ENCODE results near the gene PCCA.

The PCCA gene

DNA sequence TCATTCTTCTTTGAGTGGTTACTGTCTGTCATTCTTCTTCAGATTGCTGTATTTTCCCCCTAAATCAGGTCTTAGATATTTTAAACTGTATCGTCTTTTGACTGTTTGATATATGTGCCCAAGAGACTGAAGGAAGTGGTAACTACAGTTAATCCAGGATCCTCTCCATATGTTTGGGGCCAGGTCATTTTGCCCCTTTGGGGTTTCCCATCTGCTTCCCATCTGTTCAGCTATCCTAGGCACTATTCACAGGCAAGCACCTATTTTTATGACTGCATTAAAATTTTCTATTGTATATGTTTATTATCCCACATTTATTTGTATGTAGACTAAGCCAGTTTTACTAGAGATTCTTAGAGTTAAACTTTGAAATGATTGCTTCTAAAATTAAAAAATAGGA, 244.2 kb downstream of the PCCA start:
- TF ChIP-seq, protein P1, sequence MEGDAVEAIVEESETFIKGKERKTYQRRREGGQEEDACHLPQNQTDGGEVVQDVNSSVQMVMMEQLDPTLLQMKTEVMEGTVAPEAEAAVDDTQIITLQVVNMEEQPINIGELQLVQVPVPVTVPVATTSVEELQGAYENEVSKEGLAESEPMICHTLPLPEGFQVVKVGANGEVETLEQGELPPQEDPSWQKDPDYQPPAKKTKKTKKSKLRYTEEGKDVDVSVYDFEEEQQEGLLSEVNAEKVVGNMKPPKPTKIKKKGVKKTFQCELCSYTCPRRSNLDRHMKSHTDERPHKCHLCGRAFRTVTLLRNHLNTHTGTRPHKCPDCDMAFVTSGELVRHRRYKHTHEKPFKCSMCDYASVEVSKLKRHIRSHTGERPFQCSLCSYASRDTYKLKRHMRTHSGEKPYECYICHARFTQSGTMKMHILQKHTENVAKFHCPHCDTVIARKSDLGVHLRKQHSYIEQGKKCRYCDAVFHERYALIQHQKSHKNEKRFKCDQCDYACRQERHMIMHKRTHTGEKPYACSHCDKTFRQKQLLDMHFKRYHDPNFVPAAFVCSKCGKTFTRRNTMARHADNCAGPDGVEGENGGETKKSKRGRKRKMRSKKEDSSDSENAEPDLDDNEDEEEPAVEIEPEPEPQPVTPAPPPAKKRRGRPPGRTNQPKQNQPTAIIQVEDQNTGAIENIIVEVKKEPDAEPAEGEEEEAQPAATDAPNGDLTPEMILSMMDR (conservative IDR thresholded peaks at IDR 0.05; ENCODE audit: low read depth, low read length), result no peak
- no peak overlapping the region for H3K4me3 ChIP-seq (ENCODE audit: low read depth, low read length)

DNA sequence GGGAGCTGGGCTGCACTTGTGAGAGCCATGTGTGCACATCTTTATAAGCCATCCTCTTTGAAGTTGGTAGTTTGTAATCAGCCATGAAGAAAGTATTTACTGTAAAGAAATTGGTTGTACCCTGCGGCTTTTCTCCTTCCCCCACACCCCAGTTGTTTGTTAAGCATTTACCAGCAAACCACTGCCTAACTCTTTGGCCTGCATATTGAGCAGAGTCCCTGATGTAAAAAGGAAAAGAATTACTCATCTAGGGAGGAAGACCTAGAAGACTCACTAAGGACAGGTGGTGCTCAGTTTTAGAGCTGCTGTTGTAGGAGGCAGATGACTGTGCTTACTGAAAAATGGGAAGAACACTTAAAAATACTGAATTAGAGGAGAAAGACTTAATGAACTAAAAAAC, 245.3 kb downstream of the PCCA start:
- TF ChIP-seq, protein P1 (conservative IDR thresholded peaks at IDR 0.05; ENCODE audit: low read depth, low read length), result no peak
- DNase-seq (ENCODE audit: low read depth), result no peak
- no peak overlapping the region for H3K4me3 ChIP-seq (ENCODE audit: low read depth, low read length)

More for the DNA sequence above, 244.2 kb downstream of the PCCA start:
- no peak for DNase-seq (ENCODE audit: low read depth)

DNA sequence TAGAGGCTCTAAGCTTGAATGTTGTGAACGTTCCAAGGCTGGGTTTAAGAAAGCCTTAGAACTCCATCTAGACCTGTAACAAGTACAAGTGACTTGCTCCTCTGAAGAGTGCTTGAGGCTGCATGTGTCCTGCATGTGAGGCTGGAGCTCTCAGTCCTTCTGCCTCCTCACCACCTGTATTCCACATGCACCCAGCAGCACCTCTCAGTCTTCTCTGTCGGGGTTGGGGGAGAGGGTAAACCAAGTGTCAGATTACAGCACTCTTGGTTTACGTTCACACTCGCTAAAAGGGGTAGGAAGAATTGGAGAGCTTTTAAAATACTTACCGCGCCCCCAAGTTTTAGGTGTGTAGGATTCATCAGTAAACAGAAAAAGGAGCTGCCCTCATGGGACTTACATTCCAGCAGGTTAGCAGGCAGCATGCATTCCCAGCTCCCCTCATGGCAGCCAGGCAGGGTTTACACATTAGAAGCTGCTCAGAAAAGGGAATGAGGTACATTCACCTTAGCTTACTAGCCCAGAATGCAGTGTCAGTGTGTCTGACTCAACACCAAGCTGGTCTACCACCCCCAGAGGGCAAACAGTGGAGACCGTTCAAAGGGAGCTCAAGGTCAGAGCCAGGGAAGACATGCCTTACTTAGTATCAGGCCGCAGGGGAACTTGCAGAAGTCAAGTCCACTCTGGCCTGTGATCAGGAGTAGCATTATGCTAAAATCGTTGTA, 248.1 kb downstream of the PCCA start:
- H3K4me3 ChIP-seq (ENCODE audit: low read depth, low read length), result no peak overlapping the region
- TF ChIP-seq, protein P1 (conservative IDR thresholded peaks at IDR 0.05; ENCODE audit: low read depth, low read length), result no peak
- no peak for DNase-seq (ENCODE audit: low read depth)

DNA sequence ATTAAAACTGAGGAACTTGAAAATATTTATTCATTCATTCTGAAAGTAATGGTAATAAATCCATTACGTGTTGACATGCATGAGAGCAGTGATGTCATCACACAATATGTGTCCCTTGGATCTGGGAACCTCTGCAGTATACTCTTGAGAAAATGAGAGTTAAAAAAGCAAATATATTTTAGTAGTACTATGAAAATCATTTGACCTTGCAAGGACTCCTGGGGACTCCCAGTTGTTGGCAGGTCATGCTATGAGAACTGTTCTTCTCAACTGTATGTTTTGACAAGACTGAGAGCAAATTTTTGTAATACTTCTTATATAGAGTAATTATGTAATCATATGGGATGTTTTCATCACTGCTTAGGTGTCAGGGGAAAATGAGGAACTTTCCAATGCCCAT, 249.4 kb downstream of the PCCA start:
- no peak overlapping the region for H3K4me3 ChIP-seq (ENCODE audit: low read depth, low read length)
- DNase-seq (ENCODE audit: low read depth), result peak; percentile 70
- TF ChIP-seq, protein P1 (conservative IDR thresholded peaks at IDR 0.05; ENCODE audit: low read depth, low read length), result no peak

DNA sequence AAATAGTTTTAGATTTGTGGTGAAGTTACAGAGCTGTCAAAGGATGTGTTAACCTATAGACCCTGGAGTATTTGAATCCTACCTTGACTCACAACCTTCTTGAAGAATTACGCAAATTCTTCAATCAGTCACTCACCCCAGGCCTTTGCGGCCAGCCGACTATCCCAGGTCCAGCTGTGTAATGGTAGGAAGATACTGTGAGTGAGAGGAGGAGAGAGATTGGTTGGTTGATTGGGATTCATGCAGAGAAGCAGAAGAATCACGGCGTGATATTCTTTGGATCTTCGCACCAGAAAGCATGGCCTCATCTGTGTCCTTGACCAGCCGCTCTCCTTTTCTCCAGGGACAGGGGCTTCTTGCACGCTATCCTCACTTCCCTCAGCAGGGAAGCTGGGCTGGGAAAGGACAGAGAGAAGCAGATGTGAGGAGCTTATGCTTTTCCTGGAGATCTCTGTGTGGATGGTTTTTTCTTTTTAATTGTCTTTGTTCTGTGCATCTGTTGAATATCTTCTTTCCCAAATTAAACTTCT, 250.6 kb downstream of the PCCA start:
- TF ChIP-seq, protein P1 (conservative IDR thresholded peaks at IDR 0.05; ENCODE audit: low read depth, low read length), result no peak
- DNase-seq (ENCODE audit: low read depth), result no peak
- H3K4me3 ChIP-seq (ENCODE audit: low read depth, low read length), result no peak overlapping the region

DNA sequence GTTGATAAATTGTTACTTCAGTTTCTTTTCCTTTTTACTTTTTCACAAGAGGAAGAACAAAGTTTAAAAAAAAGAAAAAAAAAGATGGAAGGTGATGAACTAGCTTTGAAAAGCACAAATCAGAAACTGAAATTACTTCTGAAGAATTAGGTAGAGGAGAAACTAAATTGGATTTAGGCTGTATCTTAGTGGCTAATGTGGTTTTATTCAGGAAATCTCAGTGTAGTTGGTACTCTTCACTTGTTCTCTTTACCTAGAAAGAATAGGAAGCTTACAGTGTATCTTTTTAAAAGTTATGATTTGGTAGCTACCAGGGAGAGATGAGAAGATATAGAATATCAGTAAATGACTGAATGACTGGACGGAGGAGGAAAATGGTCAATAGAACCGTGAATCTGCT, 252.0 kb downstream of the PCCA start:
- TF ChIP-seq, protein P1 (conservative IDR thresholded peaks at IDR 0.05; ENCODE audit: low read depth, low read length), result no peak
- H3K4me3 ChIP-seq (ENCODE audit: low read depth, low read length), result no peak overlapping the region
- DNase-seq (ENCODE audit: low read depth), result no peak

DNA sequence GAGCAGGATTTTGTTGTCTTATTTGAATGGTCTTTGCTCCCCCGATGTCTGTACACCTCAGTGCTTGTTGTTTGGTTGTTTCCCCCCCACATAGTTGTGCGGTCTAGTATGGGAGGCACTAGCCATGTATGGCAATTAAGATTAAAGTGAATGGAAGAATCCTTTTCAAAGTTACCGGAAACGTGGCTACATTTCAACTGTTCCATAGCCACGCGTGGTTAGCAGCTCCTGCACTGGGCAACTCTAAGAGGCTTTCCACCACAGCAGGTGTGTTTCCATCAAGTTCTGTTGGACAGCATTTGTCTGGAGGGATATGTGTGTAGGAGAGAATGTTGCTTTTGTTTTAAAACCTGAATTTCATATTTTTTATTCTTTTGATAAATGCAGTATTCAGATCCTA, 252.4 kb downstream of the PCCA start:
- TF ChIP-seq, protein P1 (conservative IDR thresholded peaks at IDR 0.05; ENCODE audit: low read depth, low read length), result no peak
- DNase-seq (ENCODE audit: low read depth), result no peak
- H3K4me3 ChIP-seq (ENCODE audit: low read depth, low read length), result no peak overlapping the region
